ENCODE results near the gene ARID3A.
"Not testable (repeated sequence)": the region's sequence is repeated elsewhere in the genome, so short reads cannot be mapped to it uniquely, and the experiment has no call there.

ARID3A gene

GRCh38 chr19:1019980-1020867 lies 94.4 kb downstream of the ARID3A start:
- no peak for DNase-seq

GRCh38 chr19:1020868-1021425 lies 95.1 kb downstream of the ARID3A start, which contains the start of gene TMEM259:
TSS of gene TMEM259 (minus strand) at chr19:1021123. CDS start at chr19:1020996, 127 bp downstream.
- peak; percentile 99 for DNase-seq

DNA sequence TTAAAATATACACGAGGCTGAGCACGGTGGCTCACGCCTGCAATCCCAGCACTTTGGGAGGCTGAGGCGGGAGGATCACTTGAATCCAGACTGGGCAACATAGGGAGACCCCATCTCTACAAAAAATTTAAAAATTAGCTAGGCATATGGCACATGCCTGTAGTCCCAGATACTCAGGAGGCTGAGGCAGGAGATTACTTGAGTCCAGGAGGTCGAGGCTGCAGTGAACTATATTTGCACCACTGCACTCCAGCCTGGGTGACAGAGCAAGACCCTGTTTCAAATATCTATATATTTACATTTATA lies 98.0 kb downstream of the ARID3A start:
- not testable (repeated sequence) for DNase-seq

- DNase-seq = not testable (repeated sequence)
These were observed 99.2 kb downstream of the ARID3A start for GRCh38 chr19:1025080-1025479.

Measured in NCI-H1092 treated with DMSO at 0.1 percent for 48 hours (cell line).